ENCODE data around the gene PORCN.

DNA sequence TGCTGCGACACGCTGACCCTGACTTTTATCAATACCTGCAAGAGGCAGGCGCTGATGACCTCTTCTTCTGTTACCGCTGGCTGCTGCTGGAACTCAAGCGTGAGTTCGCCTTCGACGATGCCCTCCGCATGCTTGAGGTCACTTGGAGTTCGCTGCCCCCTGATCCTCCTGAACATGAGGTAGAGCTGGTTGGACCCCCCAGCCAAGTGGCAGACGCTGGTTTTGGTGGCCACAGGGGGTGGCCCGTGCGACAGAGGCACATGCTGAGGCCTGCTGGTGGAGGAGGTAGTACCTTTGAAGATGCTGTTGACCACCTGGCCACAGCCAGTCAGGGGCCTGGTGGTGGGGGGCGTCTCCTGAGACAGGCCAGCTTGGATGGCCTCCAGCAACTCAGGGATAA is 51.3 kb downstream of the PORCN start:
- TF ChIP-seq, protein P1, sequence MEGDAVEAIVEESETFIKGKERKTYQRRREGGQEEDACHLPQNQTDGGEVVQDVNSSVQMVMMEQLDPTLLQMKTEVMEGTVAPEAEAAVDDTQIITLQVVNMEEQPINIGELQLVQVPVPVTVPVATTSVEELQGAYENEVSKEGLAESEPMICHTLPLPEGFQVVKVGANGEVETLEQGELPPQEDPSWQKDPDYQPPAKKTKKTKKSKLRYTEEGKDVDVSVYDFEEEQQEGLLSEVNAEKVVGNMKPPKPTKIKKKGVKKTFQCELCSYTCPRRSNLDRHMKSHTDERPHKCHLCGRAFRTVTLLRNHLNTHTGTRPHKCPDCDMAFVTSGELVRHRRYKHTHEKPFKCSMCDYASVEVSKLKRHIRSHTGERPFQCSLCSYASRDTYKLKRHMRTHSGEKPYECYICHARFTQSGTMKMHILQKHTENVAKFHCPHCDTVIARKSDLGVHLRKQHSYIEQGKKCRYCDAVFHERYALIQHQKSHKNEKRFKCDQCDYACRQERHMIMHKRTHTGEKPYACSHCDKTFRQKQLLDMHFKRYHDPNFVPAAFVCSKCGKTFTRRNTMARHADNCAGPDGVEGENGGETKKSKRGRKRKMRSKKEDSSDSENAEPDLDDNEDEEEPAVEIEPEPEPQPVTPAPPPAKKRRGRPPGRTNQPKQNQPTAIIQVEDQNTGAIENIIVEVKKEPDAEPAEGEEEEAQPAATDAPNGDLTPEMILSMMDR (IDR thresholded peaks at IDR 0.05): no peak
- no peak for TF ChIP-seq POLR2A (IDR thresholded peaks at IDR 0.05)
- no peak for TF ChIP-seq EP300 (IDR thresholded peaks at IDR 0.05)

Data from ovary (tissue), 3 donors.